Right hindlimb (tissue), 1 donor: ENCODE results near the gene AGRN.
"Not testable (repeated sequence)": the region's sequence is repeated elsewhere in the genome, so short reads cannot be mapped to it uniquely, and the experiment has no call there.

ENCODE experiments used
- DNase-seq: peaks from one replicate; pipeline ENCODE4 v3.0.0-alpha.2; 2018

The AGRN gene

GRCh38 chr1:1083416-1084371, 63.8 kb downstream of the AGRN start:
- DNase-seq: no peak

GRCh38 chr1:1084372-1085170, 64.7 kb downstream of the AGRN start:
- no peak for DNase-seq

- DNase-seq: no peak
These were observed 65.4 kb downstream of the AGRN start for GRCh38 chr1:1085171-1085841.

GRCh38 chr1:1085911-1086841, 66.3 kb downstream of the AGRN start:
- DNase-seq: peak; percentile 18

GRCh38 chr1:1086911-1087341, 67.0 kb downstream of the AGRN start:
- DNase-seq: no peak

GRCh38 chr1:1087351-1088028, 67.6 kb downstream of the AGRN start:
- DNase-seq: no peak

GRCh38 chr1:1088029-1088800, 68.3 kb downstream of the AGRN start:
- DNase-seq: no peak

- no peak for DNase-seq
These were observed 69.1 kb downstream of the AGRN start for GRCh38 chr1:1088801-1089680.

- peak; percentile 17 for DNase-seq
These were observed 70.0 kb downstream of the AGRN start for GRCh38 chr1:1089731-1090423.

- no peak for DNase-seq
These were observed 70.8 kb downstream of the AGRN start for GRCh38 chr1:1090424-1091343.

- DNase-seq: peak; percentile 18
These were observed 71.6 kb downstream of the AGRN start for GRCh38 chr1:1091344-1092148.

- no peak for DNase-seq
These were observed 72.4 kb downstream of the AGRN start for GRCh38 chr1:1092149-1092855.

GRCh38 chr1:1092894-1093609, 73.1 kb downstream of the AGRN start:
- no peak for DNase-seq

- no peak for DNase-seq
These were observed 73.7 kb downstream of the AGRN start for GRCh38 chr1:1093610-1093943.

GRCh38 chr1:1094981-1095380, 75.1 kb downstream of the AGRN start:
- no peak for DNase-seq

- DNase-seq: not testable (repeated sequence)
These were observed 76.2 kb downstream of the AGRN start for GRCh38 chr1:1096136-1096535.
